PC-9 (cell line): ENCODE data around the gene KIF15.

Source experiments
- CTCF ChIP-seq: fragments of 200-600 bp; sonication (generic); conservative IDR thresholded peaks from 2 replicates; pipeline ENCODE4 v1.6.1; 2017; ENCODE audit warnings: mixed run types, antibody characterized with exemption, mild to moderate bottlenecking, moderate library complexity
- EZH2 ChIP-seq: fragments of 200-600 bp; sonication (generic); IDR thresholded peaks from 2 replicates; pipeline ENCODE4 v1.8.0; 2017; ENCODE audit warnings: antibody characterized with exemption, low read depth

- TF ChIP-seq CTCF (no peak), EZH2 (no peak)
Measured at GRCh38 chr3:44803298-44803697, 41.7 kb downstream of the KIF15 start.
